Sigmoid colon (tissue), 7 donors: Measurements from ENCODE around the gene GRIK3. TPM values are rescaled to one million over a fixed set of nuclear protein-coding genes. Genes with fewer than 3 reads are reported as not detected.

Source experiments
- DNase-seq: peaks from one replicate; pipeline ENCODE4 v3.0.0-alpha.2; 2019
- H3K27ac ChIP-seq, 4 donors: fragments of 200-600 bp; sonication (generic); one replicate each; pipeline ENCODE4 v1.5.1; 2016 to 2019; ENCODE audit warnings: mild to moderate bottlenecking in 1 of 4
- H3K27me3 ChIP-seq, 3 donors: fragments of 200-600 bp; sonication (generic); one replicate each; pipeline ENCODE4 v1.5.1; 2019; ENCODE audit warnings: mild to moderate bottlenecking in 1 of 3
- H3K36me3 ChIP-seq, 4 donors: fragments of 200-600 bp; sonication (generic); one replicate each; pipeline ENCODE4 v1.5.1; 2016 to 2019
- H3K4me1 ChIP-seq, 4 donors: fragments of 200-600 bp; sonication (generic); one replicate each; pipeline ENCODE4 v1.5.1; 2017 to 2019
- H3K4me3 ChIP-seq, 4 donors: fragments of 200-600 bp; sonication (generic); one replicate each; pipeline ENCODE4 v1.5.1; 2017 to 2019; ENCODE audit warnings: mild to moderate bottlenecking in 2 of 4, moderate library complexity in 1 of 4
- H3K9me3 ChIP-seq, 4 donors: fragments of 200-600 bp in 3 of 4; sonication (generic) in 3 of 4; one replicate each; pipeline versions ENCODE4 v1.5.1 to v1.6.1; 2013 to 2019
- CTCF ChIP-seq, 4 experiments: fragments of 450-650 bp in 3 of 4; fragments of 200-600 bp in 1 of 4; IDR thresholded peaks; one replicate each; pipeline ENCODE4 v1.5.1; 2016 to 2019; ENCODE audit warnings: antibody characterized with exemption in 4 of 4, mild to moderate bottlenecking in 3 of 4, moderate library complexity in 2 of 4
- EP300 ChIP-seq, 4 donors: sonication (generic); formaldehyde crosslinking; IDR thresholded peaks; one replicate each; pipeline ENCODE4 v1.6.1; 2017; ENCODE audit warnings: antibody characterized with exemption in 4 of 4
- POLR2A ChIP-seq, 2 donors: fragments of 450-650 bp; IDR thresholded peaks; one replicate each; pipeline ENCODE4 v1.6.1; 2016; ENCODE audit warnings: antibody characterized with exemption in 2 of 2, mild to moderate bottlenecking in 2 of 2, moderate library complexity in 2 of 2
- POLR2AphosphoS5 ChIP-seq, 4 donors: sonication (generic); formaldehyde crosslinking; IDR thresholded peaks; one replicate each; pipeline ENCODE4 v1.6.1; 2017; ENCODE audit warnings: antibody characterized with exemption in 4 of 4
- WGBS, 2 donors: extraction: QIAGEN DNeasy Blood & Tissue Kit; methylation state at CpG; one replicate each; pipeline ENCODE4 v1.1.7; 2013; 5-methylcytosine and 5-hydroxymethylcytosine counted together
- intact Hi-C: fragments of 100-400 bp; cut with DNase I; formaldehyde crosslinking; loops from one replicate; pipeline ENCODE4 v1.15.1; 2023
- polyA plus RNA-seq, 3 donors: library from polyadenylated mRNA; stranded (reverse); fragments of 200-250 nt; gene quantifications; one replicate each; pipeline ENCODE4 v1.2.3, GENCODE V29; 2013
- total RNA-seq, 4 donors: library from RNA; depleted of rRNA; stranded (reverse); fragments of >200 nt; gene quantifications; one replicate each; pipeline ENCODE4 v1.1.0, GENCODE V29; 2016
- donor health status: healthy with polysubstance abuse.
- donor health status: Bipolar disorder and iron deficiency.
- donor health status: healthy.

The GRIK3 gene
- total and polyA plus RNA-seq, 7 donors, result 0.60 to 7.1 (median 3.4) TPM; not detected in 1

DNA sequence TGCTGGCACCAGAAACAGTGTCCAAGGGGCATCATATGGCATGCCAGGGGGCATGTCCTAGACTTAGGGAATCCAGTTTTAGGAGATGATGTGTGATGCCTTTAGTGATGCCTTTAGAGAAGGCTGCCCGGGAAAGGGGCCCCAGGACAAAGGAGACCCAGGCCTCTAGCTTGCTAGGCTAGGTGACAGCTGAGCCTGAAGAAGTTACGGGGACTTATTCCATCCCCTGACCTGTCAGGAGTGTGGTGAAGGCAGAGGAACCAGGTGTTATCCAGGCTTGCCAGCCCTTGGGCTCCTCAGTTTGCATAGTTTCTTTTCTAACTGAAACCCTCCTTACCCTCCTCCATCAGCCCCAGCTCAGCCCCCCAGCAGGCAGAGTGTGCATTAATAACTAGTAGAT, 281.9 kb downstream of the GRIK3 start:
- Histone ChIP-seq H3K27me3 (no peaks in the 10 kb centered on the region), H3K4me1 (no peaks in the 10 kb centered on the region), H3K4me3 (no peak overlapping the region), H3K36me3 (no peaks in the 10 kb centered on the region), H3K9me3 (no peaks in the 10 kb centered on the region), H3K27ac (no peak overlapping the region)
- no peak for DNase-seq
- 74 to 80% methylated on average over 2 of the region's 2 CpGs for WGBS, 2 donors
- intact Hi-C loops, result no loop called here
- no peak for TF ChIP-seq POLR2AphosphoS5 (IDR thresholded peaks at IDR 0.05)
- no peak for TF ChIP-seq CTCF (IDR thresholded peaks at IDR 0.05)
- TF ChIP-seq POLR2A (IDR thresholded peaks at IDR 0.05), result no peak
- no peak for TF ChIP-seq EP300 (IDR thresholded peaks at IDR 0.05)

GRCh38 chr1:36751525-36751924, 282.8 kb downstream of the GRIK3 start:
- Histone ChIP-seq H3K36me3 (no peaks in the 10 kb centered on the region), H3K4me1 (no peaks in the 10 kb centered on the region), H3K27me3 (no peaks in the 10 kb centered on the region), H3K4me3 (no peak overlapping the region), H3K9me3 (no peaks in the 10 kb centered on the region), H3K27ac (no peak overlapping the region)
- TF ChIP-seq POLR2AphosphoS5 (IDR thresholded peaks at IDR 0.05) (no peak), EP300 (IDR thresholded peaks at IDR 0.05) (no peak), POLR2A (IDR thresholded peaks at IDR 0.05) (no peak), CTCF (IDR thresholded peaks at IDR 0.05) (no peak)
- 42 to 72% methylated on average over 4 of the region's 4 CpGs for WGBS, 2 donors
- DNase-seq, result no peak
- intact Hi-C loops, result no loop called here

- intact Hi-C loops, result no loop called here
- Histone ChIP-seq H3K27me3 (no peaks in the 10 kb centered on the region), H3K4me1 (no peaks in the 10 kb centered on the region), H3K4me3 (no peak overlapping the region), H3K27ac (no peak overlapping the region), H3K9me3 (no peaks in the 10 kb centered on the region), H3K36me3 (no peaks in the 10 kb centered on the region)
- no peak for DNase-seq
- 89% methylated on average over 7 of the region's 7 CpGs for WGBS, 2 donors
- no peak for TF ChIP-seq EP300 (IDR thresholded peaks at IDR 0.05)
These were observed 285.8 kb downstream of the GRIK3 start for GRCh38 chr1:36748466-36748865.
